DMS114 treated with DMSO at 0.1 percent for 48 hours (cell line): ENCODE results near the gene OSBPL10.

Source experiments
- DNase-seq: peaks from one replicate; lab custom pipeline; 2025; ENCODE audit not compliant: unreplicated experiment; lab: John Stamatoyannopoulos, UW

The OSBPL10 gene

DNA sequence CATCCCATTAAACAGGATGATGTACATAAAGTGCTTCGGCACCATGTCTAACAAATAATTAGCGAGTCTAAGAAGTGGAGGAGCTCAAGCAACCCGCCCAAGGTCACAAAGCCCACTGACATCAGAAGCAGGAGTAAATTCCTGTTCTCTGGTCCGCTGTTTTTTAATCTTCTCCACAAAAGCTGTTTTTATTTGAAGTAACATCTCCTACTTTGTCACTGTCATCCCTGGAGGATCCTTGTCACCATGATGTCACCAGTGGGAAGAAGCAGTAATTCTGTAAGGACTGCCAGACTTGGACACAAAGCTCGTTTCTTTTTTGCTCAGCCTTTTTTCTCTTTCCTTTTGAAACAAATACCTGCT is 232.1 kb downstream of the OSBPL10 start:
- DNase-seq: no peak

GRCh38 chr3:31748281-31748932 is 232.7 kb downstream of the OSBPL10 start:
- no peak for DNase-seq

DNA sequence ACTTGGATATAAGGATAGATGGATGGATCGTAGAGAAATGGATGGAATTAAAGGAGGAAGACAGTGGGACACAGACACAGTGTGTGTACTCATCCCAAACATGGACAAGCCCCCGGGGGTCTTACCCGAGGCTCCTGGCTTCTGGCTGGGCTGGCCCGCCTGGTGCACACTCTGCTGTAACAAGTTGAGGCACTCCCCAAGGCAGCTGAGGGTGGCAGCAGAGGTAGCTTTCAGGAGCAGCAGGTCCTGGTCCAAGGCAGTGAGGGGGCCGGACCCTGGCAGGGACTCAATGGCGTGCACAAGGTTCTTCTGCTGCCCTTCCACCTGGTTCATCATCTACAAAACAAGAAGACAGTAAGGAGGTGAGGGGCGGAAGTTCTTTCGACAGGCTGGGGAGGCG is 233.3 kb downstream of the OSBPL10 start:
- no peak for DNase-seq

DNA sequence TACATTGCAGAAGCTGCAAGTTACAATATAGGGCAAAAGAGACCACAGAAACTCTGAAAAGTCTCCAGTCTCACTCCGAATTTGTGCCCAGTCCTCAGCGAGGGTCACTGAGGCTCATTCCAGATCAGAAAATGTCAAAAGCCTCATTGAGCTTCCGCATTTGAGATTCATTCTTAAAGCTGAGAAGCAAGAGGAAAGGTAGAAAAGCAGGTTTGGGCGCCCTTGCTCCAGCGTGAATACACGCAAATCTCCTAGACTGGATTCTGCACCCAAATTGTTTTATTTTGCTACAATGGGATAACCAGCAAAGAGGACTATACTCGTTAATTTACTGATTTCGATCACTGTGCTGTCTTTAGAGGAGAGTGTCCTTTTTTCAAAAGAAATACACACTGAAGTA is 236.1 kb downstream of the OSBPL10 start:
- no peak for DNase-seq

DNA sequence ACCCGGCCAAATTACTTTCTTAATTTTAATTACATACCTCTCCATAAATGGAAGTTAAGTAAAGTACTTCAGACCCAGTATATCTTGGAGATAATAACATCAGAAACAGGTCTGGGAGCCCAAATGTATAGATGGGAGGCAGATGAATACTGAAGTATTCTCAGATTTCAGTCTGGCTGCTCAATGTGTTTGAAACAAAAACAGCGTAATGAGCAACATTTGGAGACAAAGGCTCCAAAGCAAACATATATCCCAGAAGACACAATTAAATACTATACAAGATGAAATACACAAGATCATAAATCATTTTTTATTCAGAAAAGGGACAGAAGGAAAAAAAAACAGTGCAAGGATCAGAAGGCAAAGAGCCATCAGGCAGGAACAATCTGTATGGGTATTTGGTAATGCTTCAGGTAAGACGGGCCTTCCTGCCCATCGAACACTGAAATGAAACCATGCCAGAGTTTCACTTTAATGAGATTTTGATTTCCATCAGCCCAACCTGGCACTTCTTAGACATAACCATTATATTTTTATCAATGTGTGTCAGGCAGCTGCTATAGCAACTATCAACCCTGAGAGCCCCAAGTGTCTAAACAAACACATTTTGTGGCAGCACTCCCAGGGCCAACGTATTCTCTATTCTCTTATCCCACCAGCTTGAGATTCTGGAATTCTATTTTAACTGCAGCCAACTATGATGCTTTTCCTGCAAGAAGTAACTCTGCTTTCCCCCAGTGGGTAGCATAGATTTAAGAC is 237.6 kb downstream of the OSBPL10 start:
- DNase-seq: no peak

GRCh38 chr3:31740397-31740796 is 240.7 kb downstream of the OSBPL10 start:
- no peak for DNase-seq

DNA sequence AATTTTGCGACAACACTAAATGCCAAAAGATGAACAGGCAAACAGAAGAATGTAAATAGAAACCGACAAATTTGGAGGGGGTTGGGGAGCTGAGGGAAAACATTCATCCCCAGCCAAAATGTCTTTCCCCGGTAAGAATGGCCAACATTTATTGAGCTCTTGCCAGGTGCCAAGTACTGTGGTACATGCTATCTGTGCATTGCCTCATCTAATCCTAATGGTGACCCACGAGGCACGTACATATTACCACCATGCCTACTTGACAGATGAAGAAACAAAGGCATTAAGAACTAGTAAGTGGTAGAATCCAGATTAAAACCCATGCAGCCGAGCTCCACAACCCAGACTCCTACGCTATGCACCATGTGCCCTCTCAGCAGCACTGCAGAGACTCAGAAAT is 242.7 kb downstream of the OSBPL10 start:
- DNase-seq: no peak

DNA sequence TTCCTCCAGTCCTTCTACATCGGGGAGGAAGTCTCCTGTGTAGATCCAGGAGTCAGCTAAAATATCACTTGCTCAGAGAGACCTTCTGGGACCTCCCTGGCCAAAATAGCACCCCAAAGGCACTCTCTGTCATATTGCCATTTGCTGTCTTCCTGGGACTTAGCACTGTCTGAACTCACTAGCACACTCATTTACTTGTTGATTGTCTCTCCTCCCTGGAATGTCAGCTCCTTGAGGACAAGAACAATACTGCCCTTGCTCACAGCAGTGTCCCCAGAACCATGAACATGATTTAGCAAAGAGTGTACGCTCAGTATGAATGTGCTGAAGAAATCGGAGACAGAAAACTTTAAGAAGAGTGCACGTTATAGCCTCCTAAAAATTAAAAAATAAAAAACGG is 245.4 kb downstream of the OSBPL10 start:
- DNase-seq: no peak

DNA sequence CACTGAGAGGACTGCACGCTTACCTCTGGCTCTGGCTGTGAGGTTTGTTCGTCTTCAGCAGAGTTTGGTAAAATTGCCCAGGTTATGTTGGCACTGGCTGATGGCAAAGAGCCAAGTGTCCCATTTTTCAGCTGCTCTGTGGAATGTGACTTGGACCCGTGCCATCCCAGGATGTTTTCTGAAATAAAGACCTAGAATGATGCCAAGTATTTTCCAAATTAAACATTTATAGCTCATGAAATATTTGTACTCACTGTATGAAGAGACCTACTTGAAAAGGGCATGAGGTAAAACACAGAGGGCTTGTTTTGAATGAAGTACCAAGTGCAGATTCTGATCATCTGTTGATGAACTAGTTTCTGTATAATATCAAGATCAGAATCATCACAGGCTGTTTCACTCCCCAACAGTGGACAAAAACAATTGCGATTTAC is 247.8 kb downstream of the OSBPL10 start:
- no peak for DNase-seq

- DNase-seq: no peak
Observed at GRCh38 chr3:31732548-31732947, 248.5 kb downstream of the OSBPL10 start.

- no peak for DNase-seq
Observed at GRCh38 chr3:31729573-31729972, 251.5 kb downstream of the OSBPL10 start.

DNA sequence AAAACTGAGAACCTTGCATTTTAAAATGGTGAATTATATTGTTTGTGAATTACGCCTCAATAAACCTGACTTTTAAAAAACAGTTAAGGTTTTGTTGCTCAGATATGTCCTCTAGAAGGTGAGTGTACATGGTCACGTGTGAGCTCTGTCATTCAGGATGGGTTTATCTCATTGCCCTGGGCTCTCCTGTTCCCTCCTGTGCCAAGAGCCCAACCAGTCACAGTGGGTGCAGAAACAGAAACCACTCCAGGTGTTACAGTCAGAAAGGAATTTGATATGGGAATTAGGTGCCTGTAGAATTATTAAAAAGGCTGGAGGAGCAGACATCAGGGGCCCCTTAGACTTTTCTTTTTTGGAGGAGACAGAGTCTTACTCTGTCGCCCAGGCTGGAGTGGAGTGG is 252.0 kb downstream of the OSBPL10 start:
- DNase-seq: no peak

DNA sequence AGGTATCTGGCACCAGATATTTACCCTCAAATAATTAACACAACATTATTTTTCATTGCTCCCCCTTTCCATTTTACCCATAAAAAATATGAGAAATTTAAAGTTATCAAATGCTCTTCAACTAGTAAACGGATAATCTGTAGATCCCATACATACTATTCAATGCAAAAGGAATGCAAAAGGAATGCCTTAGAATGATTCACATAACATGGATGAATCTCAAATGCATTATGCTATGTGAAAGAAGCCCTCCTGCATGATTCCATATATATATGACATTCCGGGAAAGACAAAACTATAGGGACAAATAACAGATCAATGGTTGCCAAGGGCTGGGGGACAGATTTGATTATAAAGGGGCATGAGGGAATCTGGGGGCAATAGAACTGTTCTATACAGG is 252.7 kb downstream of the OSBPL10 start:
- no peak for DNase-seq

- no peak for DNase-seq
Observed at GRCh38 chr3:31725976-31726375, 255.1 kb downstream of the OSBPL10 start.

DNA sequence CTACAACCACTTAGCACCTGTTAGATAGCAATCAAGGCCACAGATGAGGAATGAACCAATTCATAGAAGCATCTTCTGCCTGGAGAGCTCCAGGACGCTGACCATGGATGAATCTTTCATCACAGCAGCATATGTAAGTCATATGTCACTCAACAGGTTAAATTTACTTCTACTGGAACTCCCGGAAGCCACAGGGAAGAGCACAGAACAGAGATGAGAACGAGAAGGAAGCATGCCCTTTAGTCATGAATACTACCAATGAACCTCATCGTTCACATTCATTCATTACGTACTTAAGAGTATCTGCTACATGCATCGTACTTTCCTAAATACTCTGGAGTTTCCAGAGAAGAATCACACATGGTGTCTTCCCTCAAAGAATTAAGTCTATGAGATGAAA is 255.5 kb downstream of the OSBPL10 start:
- DNase-seq: no peak

- no peak for DNase-seq
Observed at GRCh38 chr3:31724651-31725050, 256.4 kb downstream of the OSBPL10 start.

GRCh38 chr3:31724116-31724515 is 256.9 kb downstream of the OSBPL10 start:
- no peak for DNase-seq

DNA sequence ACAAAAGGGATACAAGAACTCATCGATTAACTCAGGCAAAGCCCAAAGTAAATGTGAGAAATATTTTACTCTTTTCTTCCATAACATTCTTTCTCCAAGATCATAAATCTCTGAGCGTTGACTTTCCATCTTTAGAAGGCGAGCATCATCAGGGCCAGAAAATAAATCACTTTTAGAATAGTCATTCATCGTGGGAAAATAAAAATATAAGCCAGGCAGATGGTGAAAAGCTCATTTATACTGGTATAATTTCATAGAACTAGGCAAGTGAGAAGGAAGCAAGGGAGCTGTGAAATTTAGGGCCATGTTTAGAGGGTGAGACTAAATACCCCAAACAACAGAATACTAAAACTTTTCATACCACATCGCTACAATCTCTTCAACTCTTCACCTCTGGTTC is 257.4 kb downstream of the OSBPL10 start:
- no peak for DNase-seq

- no peak for DNase-seq
Observed at GRCh38 chr3:31721676-31722075, 259.4 kb downstream of the OSBPL10 start.

DNA sequence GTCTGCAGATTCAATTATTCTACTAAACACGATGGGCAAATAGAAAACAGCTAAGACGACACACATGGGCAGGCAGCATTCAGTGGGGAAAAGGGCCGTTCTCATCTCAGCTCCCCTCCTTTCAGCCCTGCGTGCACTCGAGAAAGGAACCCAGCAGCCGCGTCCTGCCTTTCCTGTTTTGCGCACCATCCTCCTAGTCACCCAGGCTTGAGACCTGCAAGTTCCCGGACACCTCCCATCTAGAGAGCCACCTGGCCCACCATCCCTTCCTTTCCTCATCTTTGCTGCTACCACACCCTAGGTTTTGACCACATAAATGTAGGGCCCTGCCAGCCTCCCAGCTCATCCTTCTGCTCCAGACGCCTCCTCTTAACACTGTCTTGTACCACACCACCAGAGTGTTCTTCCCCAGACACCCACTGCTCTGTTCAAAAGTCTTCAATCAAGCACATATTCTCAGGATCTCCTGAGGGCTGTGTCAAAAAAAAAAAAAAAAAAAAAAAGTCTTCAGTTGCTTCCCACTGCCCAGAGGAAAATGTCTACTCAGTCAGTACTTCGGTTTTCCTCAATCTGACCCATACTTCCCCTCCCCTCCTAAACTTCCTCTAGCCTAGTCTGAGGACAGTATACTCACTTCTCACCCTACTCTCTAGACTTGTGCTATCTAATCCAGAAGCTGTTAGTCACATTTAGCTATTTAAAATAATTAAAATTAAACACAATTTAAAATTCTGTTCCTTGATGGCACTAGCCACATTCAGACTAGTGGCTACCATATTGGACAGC is 266.4 kb downstream of the OSBPL10 start:
- no peak for DNase-seq

- no peak for DNase-seq
Observed at GRCh38 chr3:31713816-31714215, 267.2 kb downstream of the OSBPL10 start.
